SK-N-MC (cell line): ENCODE measurements around the gene SECTM1.

Source experiments
- DNase-seq: peaks from one replicate; pipeline ENCODE4 v3.0.0-alpha.2; 2011; ENCODE audit warnings: low read depth, low spot score
- H3K27ac ChIP-seq: fragments of 200-600 bp; sonication (generic); 2 replicates; pipeline ENCODE4 v1.5.1; 2016; ENCODE audit warnings: mixed run types
- H3K36me3 ChIP-seq: fragments of 200-600 bp; sonication (generic); 2 replicates; pipeline ENCODE4 v1.6.1; 2017; ENCODE audit warnings: antibody characterized with exemption, low read length, mixed read lengths; ENCODE audit not compliant: insufficient read depth
- H3K4me3 ChIP-seq: fragments of 200-600 bp; sonication (generic); 2 replicates; pipeline ENCODE4 v1.5.1; 2016
- H3K9ac ChIP-seq: fragments of 200-600 bp; sonication (generic); 2 replicates; pipeline ENCODE4 v1.8.0; 2017; ENCODE audit warnings: mixed run types, mixed read lengths; ENCODE audit not compliant: insufficient read length
- H3K9me3 ChIP-seq: fragments of 200-600 bp; sonication (generic); 2 replicates; pipeline ENCODE4 v1.6.1; 2017; ENCODE audit warnings: low read depth, mild to moderate bottlenecking, antibody characterized with exemption, low read length, moderate library complexity, mixed read lengths
- EZH2 ChIP-seq: fragments of 200-600 bp; sonication (generic); IDR thresholded peaks from one replicate; pipeline ENCODE4 v1.6.1; 2017; ENCODE audit warnings: antibody characterized with exemption
- FOXP2 ChIP-seq: optimal IDR thresholded peaks from 2 replicates; pipeline ENCODE3; 2011; ENCODE audit warnings: mild to moderate bottlenecking, moderate library complexity; ENCODE audit not compliant: insufficient read depth; ENCODE audit errors: extremely low read length, control extremely low read depth
- POLR2AphosphoS5 ChIP-seq: IDR thresholded peaks from 2 replicates; pipeline ENCODE4 v1.6.1; 2012; ENCODE audit warnings: mild to moderate bottlenecking, low read depth, low read length, borderline replicate concordance

The SECTM1 gene

DNA sequence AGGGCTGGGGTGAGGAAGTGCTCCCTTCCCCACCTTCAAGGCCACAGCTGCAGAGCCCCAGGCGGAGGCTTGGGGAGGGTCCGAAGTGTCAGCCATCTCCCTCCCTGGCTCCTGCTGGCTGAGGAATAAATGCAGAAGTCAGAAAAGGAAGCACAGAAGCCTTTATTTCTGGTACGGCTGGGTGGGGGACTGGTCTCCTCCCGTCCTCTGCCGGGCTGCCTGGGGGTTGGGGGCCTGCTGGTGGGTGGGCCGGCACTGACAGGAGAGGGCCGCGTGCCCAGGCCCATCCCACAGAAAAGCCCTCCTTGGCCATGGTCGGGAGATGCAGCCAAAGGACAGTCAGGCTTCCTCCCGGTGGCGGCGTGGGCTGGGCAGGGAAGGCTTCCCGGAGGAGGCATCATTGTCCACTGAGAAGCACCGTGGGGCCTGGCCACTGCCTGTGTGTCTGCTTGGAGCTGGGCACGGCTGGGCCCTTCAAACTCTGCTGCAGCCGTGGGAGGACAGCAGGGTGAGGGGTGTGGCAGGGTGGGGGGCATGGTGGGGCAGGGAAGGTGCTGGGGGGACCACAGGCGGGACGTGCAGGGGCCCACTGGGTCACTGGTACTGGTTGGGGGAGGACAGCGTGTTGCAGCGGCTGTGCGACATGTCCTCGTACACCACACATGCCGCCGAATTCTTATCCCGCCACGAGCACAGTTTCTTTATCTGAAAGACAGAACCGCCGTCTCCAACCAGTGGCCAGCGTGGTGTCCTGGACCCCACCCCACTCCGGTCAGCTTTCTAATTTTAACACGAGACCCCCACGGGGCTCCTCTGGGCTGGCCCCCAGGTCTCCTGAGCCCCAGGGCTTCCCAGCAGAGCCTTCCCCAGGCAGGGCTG is 18.6 kb downstream of the SECTM1 start:
- Histone ChIP-seq H3K9ac (no peak overlapping the region), H3K4me3 (no peak overlapping the region), H3K36me3 (no peaks in the 10 kb centered on the region), H3K27ac (no peak overlapping the region), H3K9me3 (no peaks in the 10 kb centered on the region)
- TF ChIP-seq POLR2AphosphoS5: no peak
- no peak for TF ChIP-seq EZH2
- TF ChIP-seq FOXP2: no peak
- DNase-seq: no peak

DNA sequence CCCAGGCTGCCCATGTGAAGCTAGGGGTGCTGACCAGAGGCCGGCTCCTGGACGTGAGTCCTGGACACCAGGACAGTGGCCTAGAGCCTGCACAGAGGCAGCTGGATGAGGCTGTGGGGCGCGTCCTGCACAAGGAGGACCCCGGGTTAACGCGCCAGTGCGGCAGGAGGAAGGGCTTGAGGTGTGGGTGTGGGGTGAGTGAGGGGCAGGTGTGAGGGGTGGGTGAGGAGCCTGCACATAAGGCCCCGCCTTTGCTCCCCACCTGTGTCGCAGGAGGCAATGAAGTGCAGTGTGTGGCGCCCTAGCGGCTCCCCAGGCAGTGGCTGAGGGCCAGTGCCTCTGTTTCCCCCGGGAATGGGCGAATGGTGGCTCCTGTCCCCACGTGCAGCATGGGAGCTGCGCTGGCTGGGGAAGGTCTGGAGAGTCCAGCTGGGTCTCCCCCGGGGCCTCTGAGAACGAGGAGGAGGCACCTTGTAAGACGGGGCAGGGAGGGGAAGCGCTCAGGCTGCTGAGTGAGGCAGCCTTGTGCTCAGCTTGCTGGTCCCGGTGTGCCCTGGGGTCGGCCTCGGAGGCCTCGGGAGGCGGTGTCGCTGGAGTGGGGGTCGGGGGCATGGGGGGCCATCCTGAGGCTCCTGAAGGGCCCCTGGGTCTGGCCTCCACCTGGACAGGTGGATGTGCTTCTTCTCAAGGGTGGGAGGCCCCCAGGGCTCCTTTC is 19.4 kb downstream of the SECTM1 start:
- H3K36me3 ChIP-seq: no peaks in the 10 kb centered on the region
- no peak overlapping the region for H3K4me3 ChIP-seq
- no peak for DNase-seq
- no peak overlapping the region for H3K27ac ChIP-seq
- H3K9ac ChIP-seq: no peak overlapping the region
- TF ChIP-seq EZH2 (no peak), POLR2AphosphoS5 (no peak), FOXP2 (no peak)
- no peaks in the 10 kb centered on the region for H3K9me3 ChIP-seq

GRCh38 chr17:82313195-82314011 is 20.2 kb downstream of the SECTM1 start:
- TF ChIP-seq POLR2AphosphoS5 (no peak), FOXP2 (no peak), EZH2 (no peak)

DNA sequence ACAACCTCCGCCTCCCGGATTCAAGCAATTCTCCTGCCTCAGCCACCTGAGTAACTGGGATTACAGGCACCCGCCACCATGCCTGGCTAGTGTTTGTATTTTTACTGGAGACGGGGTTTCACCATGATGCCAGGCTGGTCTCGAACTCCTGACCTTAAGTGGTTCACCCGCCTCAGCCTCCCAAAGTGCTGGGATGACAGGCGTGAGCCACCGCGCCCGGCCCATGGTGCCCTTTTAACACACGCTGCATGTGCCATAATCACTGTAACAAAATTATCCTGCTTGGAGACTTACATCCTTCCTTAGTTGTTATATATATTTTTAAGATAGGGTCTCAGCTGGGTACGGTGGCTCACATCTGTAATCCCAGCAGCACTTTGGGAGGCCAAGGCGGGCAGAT is 21.6 kb downstream of the SECTM1 start:
- TF ChIP-seq EZH2: no peak
- TF ChIP-seq FOXP2: no peak
- TF ChIP-seq POLR2AphosphoS5: no peak
- Histone ChIP-seq H3K9me3 (no peaks in the 10 kb centered on the region), H3K9ac (no peak overlapping the region), H3K36me3 (no peaks in the 10 kb centered on the region), H3K27ac (no peak overlapping the region), H3K4me3 (no peak overlapping the region)
- no peak for DNase-seq

More at GRCh38 chr17:82313195-82314011, 20.2 kb downstream of the SECTM1 start:
- no peaks in the 10 kb centered on the region for H3K36me3 ChIP-seq
- H3K4me3 ChIP-seq: no peak overlapping the region
- no peak overlapping the region for H3K27ac ChIP-seq
- H3K9me3 ChIP-seq: no peaks in the 10 kb centered on the region
- no peak for DNase-seq
- no peak overlapping the region for H3K9ac ChIP-seq

GRCh38 chr17:82310877-82311276 is 22.7 kb downstream of the SECTM1 start:
- no peak for DNase-seq
- Histone ChIP-seq H3K9ac (no peak overlapping the region), H3K4me3 (no peak overlapping the region), H3K36me3 (no peaks in the 10 kb centered on the region), H3K27ac (no peak overlapping the region), H3K9me3 (no peaks in the 10 kb centered on the region)
- TF ChIP-seq POLR2AphosphoS5 (no peak), FOXP2 (no peak), EZH2 (no peak)

DNA sequence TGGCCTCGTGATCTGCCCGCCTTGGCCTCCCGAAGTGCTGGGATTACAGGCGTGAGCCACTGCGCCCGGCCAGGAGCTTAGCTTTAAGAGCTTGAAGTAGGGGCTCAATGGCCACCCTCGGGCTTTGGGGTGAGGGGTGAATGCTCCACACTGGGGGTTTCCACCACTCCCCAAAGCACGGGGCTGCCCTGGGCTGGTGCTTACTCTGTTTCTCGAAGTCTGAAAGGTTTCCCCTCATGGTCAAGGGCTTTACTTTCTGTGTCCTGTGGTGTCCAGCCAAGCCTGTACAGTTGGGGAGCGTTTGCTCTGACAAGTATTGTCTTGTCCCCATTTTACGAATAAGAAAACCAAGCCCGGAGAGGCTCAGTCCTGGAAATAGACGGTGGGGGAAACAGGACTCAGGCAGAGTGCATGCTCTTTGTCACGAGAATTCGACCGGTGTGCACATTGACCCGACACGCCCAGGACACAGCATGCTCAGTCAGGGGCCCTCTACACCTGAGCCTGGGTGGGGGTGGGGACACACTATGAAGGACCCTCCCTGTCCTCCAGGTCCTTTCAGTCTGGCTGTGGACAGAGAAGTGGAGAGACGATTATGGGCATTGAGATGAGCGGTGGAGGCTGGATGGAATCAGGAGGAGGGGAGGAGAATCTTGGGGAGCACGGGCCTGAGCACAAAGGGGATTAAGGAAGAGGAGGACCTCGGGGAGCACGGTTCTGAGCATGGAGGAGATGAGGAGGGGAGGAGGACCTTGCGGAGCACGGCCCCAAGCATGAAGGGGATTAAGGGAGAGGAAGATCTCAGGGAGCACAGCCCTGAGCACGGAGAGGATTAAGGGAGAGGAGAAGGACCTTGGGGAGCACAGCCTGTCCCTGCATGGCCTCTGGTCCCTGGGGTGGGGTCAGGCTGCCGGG is 23.7 kb downstream of the SECTM1 start:
- TF ChIP-seq EZH2 (no peak), POLR2AphosphoS5 (no peak), FOXP2 (no peak)

DNA sequence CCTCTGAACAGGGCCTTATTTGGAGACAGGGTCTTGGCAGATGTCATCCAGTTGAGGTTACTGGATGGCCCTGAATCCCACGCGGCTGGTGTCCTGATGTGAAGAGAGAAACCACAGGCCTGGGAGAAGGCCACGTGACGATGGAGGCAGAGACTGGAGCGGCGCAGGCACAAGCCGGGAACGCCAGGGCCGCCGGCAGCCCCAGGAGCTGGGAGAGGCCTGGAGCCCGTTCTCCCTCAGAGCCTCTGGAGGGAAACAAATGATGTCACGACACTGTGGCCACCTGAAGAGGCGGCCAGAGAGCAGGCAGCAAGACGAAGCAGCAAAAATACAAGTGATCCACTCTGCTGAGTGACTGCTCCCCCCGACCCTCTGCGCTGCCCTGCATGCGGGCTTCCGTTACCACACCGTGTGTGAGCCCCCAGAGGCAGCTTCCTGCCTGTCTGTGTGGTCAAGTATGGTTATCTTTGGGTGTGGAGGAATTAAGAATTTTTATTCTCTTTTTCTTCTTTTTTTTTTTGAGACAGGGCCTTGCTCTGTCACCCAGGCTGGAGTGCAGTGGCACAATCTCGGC is 27.8 kb downstream of the SECTM1 start:
- no peak overlapping the region for H3K27ac ChIP-seq
- no peaks in the 10 kb centered on the region for H3K36me3 ChIP-seq
- H3K9me3 ChIP-seq: no peaks in the 10 kb centered on the region
- no peak for DNase-seq
- TF ChIP-seq FOXP2 (no peak), EZH2 (no peak), POLR2AphosphoS5 (no peak)
- H3K4me3 ChIP-seq: no peak overlapping the region
- no peak overlapping the region for H3K9ac ChIP-seq

More for the DNA sequence above, 23.7 kb downstream of the SECTM1 start:
- no peak overlapping the region for H3K9ac ChIP-seq
- no peak overlapping the region for H3K27ac ChIP-seq
- H3K36me3 ChIP-seq: no peaks in the 10 kb centered on the region
- H3K4me3 ChIP-seq: no peak overlapping the region
- no peaks in the 10 kb centered on the region for H3K9me3 ChIP-seq
- no peak for DNase-seq
